Activated CD8-positive, alpha-beta T cell treated with anti-CD3 and anti-CD28 coated beads, Interleukin-2, amount 10 ng/mL, durations not matched to agents 7 days and 5 days (primary cell): ENCODE data around the gene RBM24. TPM values are rescaled to one million over a fixed set of nuclear protein-coding genes. Genes with fewer than 3 reads are reported as not detected.
"Not testable (repeated sequence)": the region's sequence is repeated elsewhere in the genome, so short reads cannot be mapped to it uniquely, and the experiment has no call there.

Experiments used
- ATAC-seq: fragments of 150-1000 bp; cut with Tn5 transposase; one replicate; pipeline ENCODE4 v1.10.0; 2021; ENCODE audit warnings: moderate library complexity
- CTCF ChIA-PET: fragments of 350-600 bp; sonication (Branson Sonifier 250); formaldehyde crosslinking; loops from one replicate; lab custom pipeline; 2021; ENCODE audit warnings: antibody characterized with exemption; lab: Charles Lee
- POLR2A ChIA-PET: fragments of 350-600 bp; sonication (Branson Sonifier 250); formaldehyde crosslinking; loops from one replicate; lab custom pipeline; 2021; ENCODE audit warnings: antibody characterized with exemption; lab: Charles Lee
- DNase-seq: peaks from one replicate; pipeline ENCODE4 v3.0.0-alpha.2; 2020
- H3K27ac Mint-ChIP-seq: one replicate; pipeline ENCODE4 v1.8.0; 2021; ENCODE audit warnings: mild to moderate bottlenecking, mixed read lengths
- H3K27me3 Mint-ChIP-seq: one replicate; pipeline ENCODE4 v1.8.0; 2021; ENCODE audit warnings: low read depth, mixed read lengths
- H3K36me3 Mint-ChIP-seq: one replicate; pipeline ENCODE4 v1.8.0; 2021; ENCODE audit warnings: low read depth, mixed read lengths
- H3K4me1 Mint-ChIP-seq: one replicate; pipeline ENCODE4 v1.8.0; 2021; ENCODE audit warnings: low read depth, mixed read lengths
- H3K4me3 Mint-ChIP-seq: one replicate; pipeline ENCODE4 v1.8.0; 2021; ENCODE audit warnings: mild to moderate bottlenecking, mixed read lengths
- H3K9me3 Mint-ChIP-seq: one replicate; pipeline ENCODE4 v1.8.0; 2022; ENCODE audit warnings: mixed read lengths; ENCODE audit not compliant: insufficient read depth
- total RNA-seq, 2 experiments: library from RNA; stranded (reverse); gene quantifications; one replicate each; pipeline ENCODE4 v1.2.3, GENCODE V29; 2021

Gene RBM24
- total RNA-seq, 2 experiments from 2014 or later: not detected

GRCh38 chr6:17293395-17293794 is 12.2 kb downstream of the RBM24 start:
- DNase-seq: no peak
- Mint-ChIP-seq H3K4me3 (no peak overlapping the region), H3K4me1 (no peaks in the 10 kb centered on the region), H3K27ac (no peak overlapping the region), H3K9me3 (no peaks in the 10 kb centered on the region), H3K27me3 (peaks cover 8% of the 10 kb centered on the region), H3K36me3 (no peaks in the 10 kb centered on the region)
- ChIA-PET POLR2A (no interaction called here), CTCF (no interaction called here)
- no peak for ATAC-seq

DNA sequence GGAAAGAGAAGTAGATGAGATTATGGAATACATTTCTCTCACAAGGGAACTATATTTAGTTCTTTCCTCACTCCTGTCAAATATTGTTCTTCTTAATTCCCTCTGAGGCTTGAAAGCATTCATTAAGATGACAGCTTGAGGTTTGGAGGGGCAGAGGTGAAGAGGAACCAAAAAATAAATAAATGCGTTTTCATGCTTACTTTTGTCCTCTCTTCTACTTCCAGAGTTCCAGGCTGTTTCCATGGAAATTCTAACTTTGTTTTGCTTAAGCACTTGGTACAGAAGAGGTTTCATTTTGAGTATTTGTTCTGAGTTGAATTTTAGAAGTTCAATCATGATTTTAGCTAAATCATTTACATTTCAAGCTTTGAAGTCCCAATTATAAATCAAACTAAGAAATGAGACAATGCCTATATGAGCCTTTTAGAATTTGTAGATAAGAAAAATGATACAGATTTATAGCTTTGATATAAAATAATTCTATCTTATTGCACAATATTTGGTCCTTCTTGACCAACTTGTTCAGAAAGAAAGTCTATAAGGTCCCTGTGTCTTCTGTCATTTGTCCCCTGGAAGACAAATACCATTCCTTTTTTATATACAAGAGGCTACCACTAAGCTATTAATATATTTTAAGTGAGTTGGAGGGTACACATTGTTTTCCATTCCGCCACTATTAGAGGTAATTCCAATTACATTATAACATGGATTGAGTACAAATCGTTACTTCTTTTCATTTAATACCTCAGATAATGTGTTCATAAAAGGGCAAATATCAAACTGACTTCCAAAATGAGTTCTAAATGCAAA is 16.3 kb downstream of the RBM24 start:
- ChIA-PET CTCF (no interaction called here), POLR2A (no interaction called here)
- no peak for ATAC-seq
- Mint-ChIP-seq H3K9me3 (no peaks in the 10 kb centered on the region), H3K27me3 (peaks cover 5% of the 10 kb centered on the region), H3K27ac (no peak overlapping the region), H3K36me3 (no peaks in the 10 kb centered on the region), H3K4me1 (no peaks in the 10 kb centered on the region), H3K4me3 (no peak overlapping the region)
- DNase-seq: no peak

DNA sequence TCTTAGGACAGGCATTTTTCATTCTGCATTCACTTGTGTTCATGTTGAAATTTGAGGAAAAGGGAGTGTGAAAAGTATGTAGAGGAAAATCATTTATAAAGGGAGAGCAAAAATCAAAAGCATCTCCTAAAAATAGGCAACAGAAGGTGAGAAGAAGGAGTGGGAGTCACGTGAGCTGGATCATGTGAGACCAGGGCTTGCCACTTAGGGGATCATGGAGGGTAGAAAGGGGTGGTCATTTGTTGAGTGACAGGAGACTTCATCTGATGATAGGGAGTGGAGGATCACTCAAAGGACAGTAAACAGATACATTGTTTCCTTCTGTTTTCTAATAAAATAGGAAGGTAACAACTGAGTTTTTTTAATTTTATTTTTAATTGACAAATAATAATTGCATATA is 17.1 kb downstream of the RBM24 start:
- H3K27me3 Mint-ChIP-seq: peaks cover 5% of the 10 kb centered on the region
- no peak overlapping the region for H3K27ac Mint-ChIP-seq
- no peak overlapping the region for H3K4me3 Mint-ChIP-seq
- no peaks in the 10 kb centered on the region for H3K36me3 Mint-ChIP-seq
- DNase-seq: no peak
- no peak for ATAC-seq
- ChIA-PET POLR2A (no interaction called here), CTCF (no interaction called here)
- peaks cover 3% of the 10 kb centered on the region for H3K9me3 Mint-ChIP-seq
- no peaks in the 10 kb centered on the region for H3K4me1 Mint-ChIP-seq

- peaks cover 5% of the 10 kb centered on the region for H3K27me3 Mint-ChIP-seq
- H3K9me3 Mint-ChIP-seq: peaks cover 3% of the 10 kb centered on the region
- POLR2A ChIA-PET: no interaction called here
- DNase-seq (no peak), ATAC-seq (no peak)
- CTCF ChIA-PET: no interaction called here
- H3K4me3 Mint-ChIP-seq: no peak overlapping the region
- no peak overlapping the region for H3K27ac Mint-ChIP-seq
- H3K4me1 Mint-ChIP-seq: no peaks in the 10 kb centered on the region
- no peaks in the 10 kb centered on the region for H3K36me3 Mint-ChIP-seq
These were observed 18.1 kb downstream of the RBM24 start for GRCh38 chr6:17299222-17299621.

- ChIA-PET CTCF (no interaction called here), POLR2A (no interaction called here)
- Mint-ChIP-seq H3K36me3 (no peaks in the 10 kb centered on the region), H3K4me1 (no peaks in the 10 kb centered on the region), H3K27ac (no peak overlapping the region), H3K9me3 (peaks cover 3% of the 10 kb centered on the region), H3K4me3 (no peak overlapping the region), H3K27me3 (peaks cover 5% of the 10 kb centered on the region)
- DNase-seq (no peak), ATAC-seq (no peak)
These were observed 18.6 kb downstream of the RBM24 start for GRCh38 chr6:17299750-17300149.

- DNase-seq (no peak), ATAC-seq (no peak)
- no peak overlapping the region for H3K4me3 Mint-ChIP-seq
- H3K4me1 Mint-ChIP-seq: no peaks in the 10 kb centered on the region
- H3K9me3 Mint-ChIP-seq: peaks cover 3% of the 10 kb centered on the region
- ChIA-PET POLR2A (no interaction called here), CTCF (no interaction called here)
- no peak overlapping the region for H3K27ac Mint-ChIP-seq
- H3K36me3 Mint-ChIP-seq: no peaks in the 10 kb centered on the region
- peaks cover 5% of the 10 kb centered on the region for H3K27me3 Mint-ChIP-seq
These were observed 19.5 kb downstream of the RBM24 start for GRCh38 chr6:17300637-17301036.

GRCh38 chr6:17303444-17303843 is 22.3 kb downstream of the RBM24 start:
- ChIA-PET POLR2A (no interaction called here), CTCF (no interaction called here)
- ATAC-seq: no peak
- no peak overlapping the region for H3K27ac Mint-ChIP-seq
- no peak for DNase-seq
- peaks cover 3% of the 10 kb centered on the region for H3K9me3 Mint-ChIP-seq
- no peak overlapping the region for H3K4me3 Mint-ChIP-seq
- no peaks in the 10 kb centered on the region for H3K4me1 Mint-ChIP-seq
- H3K36me3 Mint-ChIP-seq: no peaks in the 10 kb centered on the region
- no peaks in the 10 kb centered on the region for H3K27me3 Mint-ChIP-seq

DNA sequence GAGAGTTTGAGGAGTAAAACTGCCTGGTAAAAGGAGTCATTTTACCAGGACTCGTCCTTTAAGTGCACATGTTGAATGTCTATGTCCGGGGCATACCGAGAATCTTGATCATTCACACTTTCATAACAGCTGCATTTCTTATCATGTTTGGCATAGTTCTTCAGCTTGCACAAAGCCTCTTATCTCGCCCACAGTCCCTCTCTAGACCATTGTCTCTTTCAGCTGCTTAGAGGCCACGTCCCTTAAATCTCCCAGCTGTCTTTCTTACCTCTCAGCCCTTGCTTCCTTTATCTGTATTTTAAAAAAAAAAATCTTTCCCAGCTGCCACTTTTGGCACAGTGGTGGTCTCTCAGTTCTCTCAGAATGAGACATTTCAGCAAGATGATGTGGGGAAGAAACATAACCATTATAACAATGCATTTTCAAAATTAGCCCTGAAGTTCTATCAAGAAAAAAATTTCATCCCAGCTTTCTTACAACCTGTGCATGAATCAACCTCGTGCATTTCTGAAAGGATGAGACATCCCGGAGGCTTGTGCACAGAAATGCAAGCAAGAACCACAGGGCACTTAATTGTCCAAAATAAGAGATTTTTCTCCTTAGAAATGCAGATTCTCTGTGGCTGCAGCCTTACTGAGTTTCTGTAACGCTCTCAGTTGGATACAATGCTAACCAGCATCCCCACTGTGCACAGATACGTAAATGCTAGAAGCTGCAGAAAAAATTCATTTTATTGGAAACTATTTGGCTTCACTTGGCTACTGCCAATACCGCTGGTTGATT is 24.2 kb downstream of the RBM24 start:
- DNase-seq (no peak), ATAC-seq (no peak)
- H3K4me3 Mint-ChIP-seq: no peak overlapping the region
- POLR2A ChIA-PET: no interaction called here
- no peaks in the 10 kb centered on the region for H3K4me1 Mint-ChIP-seq
- H3K9me3 Mint-ChIP-seq: peaks cover 3% of the 10 kb centered on the region
- no peaks in the 10 kb centered on the region for H3K36me3 Mint-ChIP-seq
- no peaks in the 10 kb centered on the region for H3K27me3 Mint-ChIP-seq
- no peak overlapping the region for H3K27ac Mint-ChIP-seq
- CTCF ChIA-PET: no interaction called here

DNA sequence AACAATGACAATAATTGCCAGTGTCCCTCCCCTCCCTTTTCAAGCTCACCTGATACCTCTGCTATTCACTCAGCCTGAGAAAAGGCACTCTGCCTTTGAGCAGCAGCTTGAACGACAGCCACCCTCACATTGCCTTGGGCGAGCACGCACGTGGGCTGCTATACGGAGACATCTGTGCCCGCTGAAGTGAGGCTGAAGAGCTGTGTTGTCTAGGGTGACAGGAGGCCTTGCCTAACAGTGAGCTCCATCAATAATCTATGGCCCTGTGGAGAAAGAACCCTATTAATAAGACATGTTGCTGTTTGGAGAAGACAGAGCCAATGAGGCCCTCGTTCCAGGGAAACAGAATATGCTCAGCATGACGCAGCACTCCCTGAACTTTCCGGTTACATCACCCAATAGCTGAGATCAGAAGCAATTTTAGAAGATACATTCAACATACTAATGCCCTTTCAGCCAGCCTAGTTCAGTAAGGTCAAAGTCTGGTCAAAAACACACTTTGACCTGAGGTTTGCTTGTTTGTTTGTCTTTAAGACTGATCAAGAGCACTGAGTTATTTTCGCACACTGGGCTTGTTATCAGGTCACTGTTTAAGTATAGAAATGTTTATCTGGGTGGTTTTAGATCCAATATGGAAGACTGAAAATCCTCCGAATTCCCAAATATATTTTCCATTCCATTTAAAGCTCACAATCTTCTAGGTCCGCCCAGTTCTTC is 30.6 kb downstream of the RBM24 start:
- CTCF ChIA-PET: no interaction called here
- no peak overlapping the region for H3K27ac Mint-ChIP-seq
- H3K4me1 Mint-ChIP-seq: no peaks in the 10 kb centered on the region
- no peak for DNase-seq
- H3K36me3 Mint-ChIP-seq: no peaks in the 10 kb centered on the region
- no peaks in the 10 kb centered on the region for H3K27me3 Mint-ChIP-seq
- no peak overlapping the region for H3K4me3 Mint-ChIP-seq
- no peak for ATAC-seq
- H3K9me3 Mint-ChIP-seq: no peaks in the 10 kb centered on the region
- POLR2A ChIA-PET: no interaction called here

DNA sequence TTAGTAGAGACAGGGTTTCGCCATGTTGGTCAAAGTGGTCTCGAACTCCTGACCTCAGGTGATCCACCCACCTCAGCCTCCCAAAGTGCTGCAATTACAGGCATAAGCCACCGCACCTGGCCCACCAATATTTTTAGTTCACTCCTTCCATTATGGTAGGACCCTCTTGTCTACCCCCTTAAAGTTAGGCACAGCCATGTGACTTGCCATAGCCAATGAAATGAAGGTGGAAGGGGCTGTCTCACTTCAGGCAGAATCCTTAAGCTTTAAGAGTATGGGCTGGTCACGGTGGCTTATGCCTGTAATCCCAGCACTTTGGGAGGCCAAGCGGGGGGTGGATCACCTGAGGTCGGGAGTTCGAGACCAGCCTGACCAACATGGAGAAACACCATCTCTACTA is 32.1 kb downstream of the RBM24 start:
- ATAC-seq, CTCF ChIA-PET, H3K4me3 Mint-ChIP-seq, H3K36me3 Mint-ChIP-seq, H3K4me1 Mint-ChIP-seq, POLR2A ChIA-PET, H3K9me3 Mint-ChIP-seq, H3K27ac Mint-ChIP-seq, H3K27me3 Mint-ChIP-seq, DNase-seq: not testable (repeated sequence)

GRCh38 chr6:17313971-17314370 is 32.8 kb downstream of the RBM24 start:
- Mint-ChIP-seq H3K9me3 (no peaks in the 10 kb centered on the region), H3K27me3 (no peaks in the 10 kb centered on the region), H3K36me3 (no peaks in the 10 kb centered on the region), H3K4me1 (no peaks in the 10 kb centered on the region), H3K4me3 (no peak overlapping the region), H3K27ac (no peak overlapping the region)
- ChIA-PET POLR2A (no interaction called here), CTCF (no interaction called here)
- DNase-seq (no peak), ATAC-seq (no peak)

DNA sequence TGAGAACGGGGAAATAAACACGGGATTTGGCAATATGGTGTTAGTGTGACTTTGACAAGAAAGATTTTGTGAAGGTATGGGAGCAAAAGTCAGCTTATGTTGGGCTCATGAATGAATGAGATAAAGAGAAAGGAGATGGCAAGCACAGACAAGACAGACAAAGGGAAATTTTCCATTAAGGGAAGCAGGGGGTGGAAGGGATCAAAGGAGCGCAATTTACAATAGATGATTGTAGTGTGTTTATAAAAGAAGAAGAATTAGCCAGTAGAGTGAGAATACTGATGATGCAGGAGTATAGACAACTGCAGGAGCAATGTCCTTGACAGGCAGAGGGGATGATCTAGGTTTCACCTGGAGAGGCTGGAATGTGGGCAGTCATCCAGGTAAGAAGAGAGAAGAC is 34.1 kb downstream of the RBM24 start:
- CTCF ChIA-PET: no interaction called here
- no peak overlapping the region for H3K27ac Mint-ChIP-seq
- no peak overlapping the region for H3K4me3 Mint-ChIP-seq

More for the DNA sequence above, 34.1 kb downstream of the RBM24 start:
- POLR2A ChIA-PET: no interaction called here
- Mint-ChIP-seq H3K36me3 (no peaks in the 10 kb centered on the region), H3K4me1 (no peaks in the 10 kb centered on the region), H3K27me3 (no peaks in the 10 kb centered on the region), H3K9me3 (no peaks in the 10 kb centered on the region)
- DNase-seq (no peak), ATAC-seq (no peak)
